ENCODE data around the gene ILDR2. TPM values are rescaled to one million over a fixed set of nuclear protein-coding genes. Genes with fewer than 3 reads are reported as not detected.

Gene ILDR2
- 0.53 TPM in 1 of 2 replicates, not detected in the other for total RNA-seq

GRCh38 chr1:166975361-166976129 is at the start of gene ILDR2:
TSS of gene ILDR2 (minus strand) at chr1:166975540. CDS start at chr1:166975268, 272 bp downstream.
- no peak for DNase-seq (ENCODE audit: extremely low read depth, low read depth, low spot score)

GRCh38 chr1:167022384-167022783 is 47.0 kb upstream of the ILDR2 start:
- DNase-seq (ENCODE audit: extremely low read depth, low read depth, low spot score): no peak

- DNase-seq (ENCODE audit: extremely low read depth, low read depth, low spot score): no peak
These were observed 40.9 kb upstream of the ILDR2 start for GRCh38 chr1:167016100-167016750.

GRCh38 chr1:167013108-167013929 is 38.0 kb upstream of the ILDR2 start:
- no peak for DNase-seq (ENCODE audit: extremely low read depth, low read depth, low spot score)

GRCh38 chr1:167012570-167012969 is 37.2 kb upstream of the ILDR2 start:
- no peak for DNase-seq (ENCODE audit: extremely low read depth, low read depth, low spot score)

GRCh38 chr1:167011560-167012191 is 36.3 kb upstream of the ILDR2 start:
- DNase-seq (ENCODE audit: extremely low read depth, low read depth, low spot score): no peak

GRCh38 chr1:167003711-167004110 is 28.4 kb upstream of the ILDR2 start:
- no peak for DNase-seq (ENCODE audit: extremely low read depth, low read depth, low spot score)

GRCh38 chr1:167002354-167002753 is 27.0 kb upstream of the ILDR2 start:
- no peak for DNase-seq (ENCODE audit: extremely low read depth, low read depth, low spot score)

GRCh38 chr1:167000546-167000945 is 25.2 kb upstream of the ILDR2 start:
- DNase-seq (ENCODE audit: extremely low read depth, low read depth, low spot score): no peak

- DNase-seq (ENCODE audit: extremely low read depth, low read depth, low spot score): no peak
These were observed 24.2 kb upstream of the ILDR2 start for GRCh38 chr1:166999500-167000055.

GRCh38 chr1:166999075-166999474 is 23.7 kb upstream of the ILDR2 start:
- DNase-seq (ENCODE audit: extremely low read depth, low read depth, low spot score): no peak

- DNase-seq (ENCODE audit: extremely low read depth, low read depth, low spot score): no peak
These were observed 13.7 kb upstream of the ILDR2 start, which contains the start of gene MAEL for GRCh38 chr1:166988974-166989515. TSS of gene MAEL (plus strand) at chr1:166989280. CDS start at chr1:166989353, 73 bp downstream.

GRCh38 chr1:166981589-166981988 is 6.2 kb upstream of the ILDR2 start:
- no peak for DNase-seq (ENCODE audit: extremely low read depth, low read depth, low spot score)

- DNase-seq (ENCODE audit: extremely low read depth, low read depth, low spot score): no peak
These were observed 5.5 kb upstream of the ILDR2 start for GRCh38 chr1:166980818-166981217.

GRCh38 chr1:166980383-166980782 is 5.0 kb upstream of the ILDR2 start:
- DNase-seq (ENCODE audit: extremely low read depth, low read depth, low spot score): no peak

GRCh38 chr1:166978821-166979220 is 3.5 kb upstream of the ILDR2 start:
- DNase-seq (ENCODE audit: extremely low read depth, low read depth, low spot score): no peak

GRCh38 chr1:166977951-166978350 is 2.6 kb upstream of the ILDR2 start:
- no peak for DNase-seq (ENCODE audit: extremely low read depth, low read depth, low spot score)

GRCh38 chr1:166974647-166975345 is 544 bp downstream of the ILDR2 start:
- DNase-seq (ENCODE audit: extremely low read depth, low read depth, low spot score): no peak

- DNase-seq (ENCODE audit: extremely low read depth, low read depth, low spot score): no peak
These were observed 2.5 kb downstream of the ILDR2 start for GRCh38 chr1:166972826-166973225.

- no peak for DNase-seq (ENCODE audit: extremely low read depth, low read depth, low spot score)
These were observed 3.1 kb downstream of the ILDR2 start for GRCh38 chr1:166972193-166972592.

Measured in glomerular endothelial cell (primary cell).